NCI-H2196 treated with DMSO at 0.1 percent for 48 hours (cell line): Measurements from ENCODE around the gene NIPSNAP3A.
A peak's percentile ranks its signal among the peaks of the same experiment; 100 is the strongest.

Experiments
- DNase-seq: peaks from one replicate; lab custom pipeline; 2025; ENCODE audit not compliant: unreplicated experiment; lab: John Stamatoyannopoulos, UW

Gene NIPSNAP3A

DNA sequence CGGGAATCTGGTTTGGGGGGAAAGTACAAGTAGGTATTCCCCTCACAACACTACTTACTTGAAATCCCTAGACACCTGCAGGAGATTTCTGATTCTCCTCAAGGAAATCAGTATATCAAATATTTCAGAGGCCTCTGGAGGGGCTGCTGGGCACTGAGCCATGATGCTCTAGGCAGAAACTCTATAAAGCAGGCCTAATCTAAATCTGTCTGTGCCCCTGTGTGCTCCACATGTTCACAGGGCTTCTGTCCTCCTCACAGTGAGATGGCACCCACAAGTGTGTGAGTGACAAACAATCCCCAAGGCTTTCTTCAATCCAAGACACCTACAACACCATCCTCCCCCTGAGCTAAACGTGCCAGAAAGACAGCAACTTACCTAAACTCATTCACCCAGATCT lies 55.4 kb downstream of the NIPSNAP3A start:
- no peak for DNase-seq

DNA sequence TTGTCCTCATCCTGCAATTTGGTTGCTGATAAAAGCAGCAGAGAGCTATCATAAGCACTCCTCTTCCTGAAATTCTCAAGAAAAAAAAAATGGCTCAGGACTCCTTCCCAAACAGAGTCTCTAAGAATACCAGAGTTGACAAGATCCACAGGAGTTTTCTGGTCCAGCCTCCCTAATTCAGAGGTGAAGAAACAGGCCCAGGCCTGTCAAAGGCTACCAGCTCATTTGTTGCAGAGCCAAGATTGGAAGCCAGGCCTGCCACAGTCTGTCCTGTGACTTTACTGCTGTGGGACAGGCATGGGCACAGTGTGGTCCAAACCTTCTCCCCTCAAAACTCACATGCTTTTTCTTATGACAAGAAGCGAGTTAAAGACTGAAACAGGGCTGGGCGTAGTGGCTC lies 58.0 kb downstream of the NIPSNAP3A start:
- no peak for DNase-seq

DNA sequence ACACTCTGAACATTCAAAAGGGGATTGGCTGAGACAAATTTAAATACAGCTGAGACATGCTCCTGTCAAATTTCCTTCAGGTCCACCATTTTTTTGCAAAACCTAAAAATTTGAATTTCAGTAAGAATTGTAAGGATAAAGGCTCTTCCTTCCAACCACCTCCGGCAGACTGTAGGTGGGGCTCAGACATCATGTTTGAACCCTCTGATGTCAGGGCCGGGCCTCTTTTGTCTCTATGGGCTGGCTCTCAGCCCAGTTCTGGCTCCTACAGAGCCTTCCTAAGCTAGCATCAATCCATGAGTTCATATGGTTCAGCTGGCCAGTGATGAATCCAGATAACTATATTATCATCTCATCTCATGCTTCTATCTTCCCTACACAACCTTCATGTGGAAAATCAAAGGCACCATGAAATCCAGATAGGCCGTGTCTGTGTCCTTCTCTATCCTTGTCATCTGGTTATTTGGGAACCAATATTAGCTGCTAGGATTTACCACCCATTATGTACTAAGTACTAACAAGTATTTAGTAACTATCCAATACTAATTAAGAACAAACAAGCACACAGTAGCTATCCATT lies 60.6 kb downstream of the NIPSNAP3A start:
- DNase-seq: peak; percentile 52
